GM19467 (cell line): Measurements from ENCODE around the gene ERCC6L2.

Experiments used
- ATAC-seq: cut with Tn5 transposase; IDR thresholded peaks from one replicate; pipeline ENCODE4 v1.9.1; 2021; ENCODE audit warnings: mild to moderate bottlenecking, moderate library complexity; ENCODE audit not compliant: unreplicated experiment

Gene ERCC6L2

GRCh38 chr9:95971815-95972214 is 96.3 kb downstream of the ERCC6L2 start:
- no peak for ATAC-seq

- no peak for ATAC-seq
Measured at GRCh38 chr9:95974389-95974788, 98.9 kb downstream of the ERCC6L2 start.

- ATAC-seq = no peak
Measured at GRCh38 chr9:95977371-95977770, 101.9 kb downstream of the ERCC6L2 start.

- no peak for ATAC-seq
Measured at GRCh38 chr9:95978106-95978505, 102.6 kb downstream of the ERCC6L2 start.

GRCh38 chr9:95979446-95979845 is 104.0 kb downstream of the ERCC6L2 start:
- ATAC-seq = no peak

GRCh38 chr9:95980262-95981125 is 105.0 kb downstream of the ERCC6L2 start:
- no peak for ATAC-seq

- ATAC-seq = no peak
Measured at GRCh38 chr9:95981761-95982390, 106.4 kb downstream of the ERCC6L2 start.

GRCh38 chr9:95985440-95986055 is 110.1 kb downstream of the ERCC6L2 start:
- no peak for ATAC-seq

- no peak for ATAC-seq
Measured at GRCh38 chr9:95989297-95989696, 113.8 kb downstream of the ERCC6L2 start.

GRCh38 chr9:95991326-95991725 is 115.8 kb downstream of the ERCC6L2 start:
- no peak for ATAC-seq

- no peak for ATAC-seq
Measured at GRCh38 chr9:95992536-95992935, 117.0 kb downstream of the ERCC6L2 start.

GRCh38 chr9:95993337-95993736 is 117.8 kb downstream of the ERCC6L2 start:
- ATAC-seq = no peak

GRCh38 chr9:95999390-95999789 is 123.9 kb downstream of the ERCC6L2 start:
- no peak for ATAC-seq

GRCh38 chr9:96004379-96004778 is 128.9 kb downstream of the ERCC6L2 start:
- ATAC-seq = no peak

GRCh38 chr9:96006296-96006879 is 130.9 kb downstream of the ERCC6L2 start:
- ATAC-seq = no peak

GRCh38 chr9:96006961-96007360 is 131.5 kb downstream of the ERCC6L2 start:
- ATAC-seq = no peak

GRCh38 chr9:96008502-96009222 is 133.2 kb downstream of the ERCC6L2 start:
- ATAC-seq = no peak

GRCh38 chr9:96009223-96009602 is 133.7 kb downstream of the ERCC6L2 start:
- ATAC-seq = no peak

- no peak for ATAC-seq
Measured at GRCh38 chr9:96009690-96010472, 134.4 kb downstream of the ERCC6L2 start.

- ATAC-seq = no peak
Measured at GRCh38 chr9:96014078-96014477, 138.6 kb downstream of the ERCC6L2 start.
